Activated CD4-positive, alpha-beta T cell treated with anti-CD3 and anti-CD28 coated beads, Interleukin-2, amount 10 ng/mL, durations not matched to agents 7 days and 5 days (primary cell): ENCODE measurements around the gene KIAA1958. TPM values are rescaled to one million over a fixed set of nuclear protein-coding genes. Genes with fewer than 3 reads are reported as not detected.

Experiments
- CTCF ChIA-PET: fragments of 350-600 bp; sonication (Branson Sonifier 250); formaldehyde crosslinking; loops from one replicate; lab custom pipeline; 2021; ENCODE audit warnings: antibody characterized with exemption; lab: Charles Lee
- POLR2A ChIA-PET: fragments of 350-600 bp; sonication (Branson Sonifier 250); formaldehyde crosslinking; loops from one replicate; lab custom pipeline; 2021; ENCODE audit warnings: antibody characterized with exemption; lab: Charles Lee
- DNase-seq: peaks from one replicate; pipeline ENCODE4 v3.0.0-alpha.2; 2020
- H3K27ac Mint-ChIP-seq: one replicate; pipeline ENCODE4 v1.8.0; 2021; ENCODE audit warnings: mild to moderate bottlenecking, moderate library complexity, mixed read lengths
- H3K27me3 Mint-ChIP-seq: one replicate; pipeline ENCODE4 v1.8.0; 2021; ENCODE audit warnings: mixed read lengths
- H3K36me3 Mint-ChIP-seq: one replicate; pipeline ENCODE4 v1.8.0; 2021; ENCODE audit warnings: low read depth, mixed read lengths
- H3K4me1 Mint-ChIP-seq: one replicate; pipeline ENCODE4 v1.8.0; 2021; ENCODE audit warnings: mixed read lengths
- H3K4me3 Mint-ChIP-seq: one replicate; pipeline ENCODE4 v1.8.0; 2021; ENCODE audit warnings: mild to moderate bottlenecking, moderate library complexity, mixed read lengths
- H3K9me3 Mint-ChIP-seq: one replicate; pipeline ENCODE4 v1.8.0; 2021; ENCODE audit warnings: mixed read lengths
- total RNA-seq, 2 experiments: library from RNA; stranded (reverse); gene quantifications; one replicate each; pipeline ENCODE4 v1.2.3, GENCODE V29; 2021

Gene KIAA1958
- total RNA-seq, 2 experiments from 2014 or later = 6.5 to 6.8 TPM

- DNase-seq = no peak
- Mint-ChIP-seq H3K9me3 (no peaks in the 10 kb centered on the region), H3K27ac (no peak overlapping the region), H3K27me3 (no peaks in the 10 kb centered on the region), H3K4me1 (no peaks in the 10 kb centered on the region), H3K4me3 (no peak overlapping the region), H3K36me3 (no peaks in the 10 kb centered on the region)
- ChIA-PET POLR2A (no interaction called here), CTCF (no interaction called here)
Observed at GRCh38 chr9:112631313-112632070, 144.9 kb downstream of the KIAA1958 start.

- Mint-ChIP-seq H3K4me1 (no peaks in the 10 kb centered on the region), H3K4me3 (no peak overlapping the region), H3K9me3 (peaks cover 17% of the 10 kb centered on the region), H3K27ac (no peak overlapping the region), H3K36me3 (peaks cover 3% of the 10 kb centered on the region), H3K27me3 (no peaks in the 10 kb centered on the region)
- CTCF ChIA-PET = no interaction called here
- POLR2A ChIA-PET = no interaction called here
- DNase-seq = no peak
Observed at GRCh38 chr9:112640311-112640710, 153.7 kb downstream of the KIAA1958 start.

GRCh38 chr9:112642126-112642525 lies 155.5 kb downstream of the KIAA1958 start:
- no peaks in the 10 kb centered on the region for H3K4me1 Mint-ChIP-seq
- H3K27me3 Mint-ChIP-seq = no peaks in the 10 kb centered on the region
- peaks cover 11% of the 10 kb centered on the region for H3K36me3 Mint-ChIP-seq
- no peak overlapping the region for H3K27ac Mint-ChIP-seq
- POLR2A ChIA-PET = no interaction called here
- CTCF ChIA-PET = interaction anchor here (0.7 kb wide), 1 partner anchor 123 kb away, joined by 3 read pairs; no protein-coding TSS in a partner anchor
- no peak overlapping the region for H3K4me3 Mint-ChIP-seq
- H3K9me3 Mint-ChIP-seq = peaks cover 24% of the 10 kb centered on the region
- DNase-seq = no peak

- Mint-ChIP-seq H3K4me1 (no peaks in the 10 kb centered on the region), H3K9me3 (peaks cover 31% of the 10 kb centered on the region), H3K27me3 (no peaks in the 10 kb centered on the region), H3K36me3 (peaks cover 14% of the 10 kb centered on the region), H3K27ac (no peak overlapping the region), H3K4me3 (no peak overlapping the region)
- POLR2A ChIA-PET = no interaction called here
- CTCF ChIA-PET = no interaction called here
- no peak for DNase-seq
Observed at GRCh38 chr9:112647596-112647995, 161.0 kb downstream of the KIAA1958 start.

- POLR2A ChIA-PET = no interaction called here
- no peaks in the 10 kb centered on the region for H3K4me1 Mint-ChIP-seq
- H3K4me3 Mint-ChIP-seq = no peak overlapping the region
- H3K9me3 Mint-ChIP-seq = peaks cover 29% of the 10 kb centered on the region
- H3K27ac Mint-ChIP-seq = no peak overlapping the region
- H3K36me3 Mint-ChIP-seq = peaks cover 14% of the 10 kb centered on the region
- CTCF ChIA-PET = interaction anchor here (0.6 kb wide), 1 partner anchor 209 kb away, joined by 3 read pairs; no protein-coding TSS in a partner anchor
- no peaks in the 10 kb centered on the region for H3K27me3 Mint-ChIP-seq
- DNase-seq = no peak
Observed at GRCh38 chr9:112648624-112649023, 162.0 kb downstream of the KIAA1958 start.

- Mint-ChIP-seq H3K4me1 (no peaks in the 10 kb centered on the region), H3K36me3 (no peaks in the 10 kb centered on the region), H3K27me3 (no peaks in the 10 kb centered on the region), H3K27ac (no peak overlapping the region), H3K4me3 (no peak overlapping the region), H3K9me3 (peaks cover 8% of the 10 kb centered on the region)
- ChIA-PET CTCF (no interaction called here), POLR2A (no interaction called here)
- no peak for DNase-seq
Observed at GRCh38 chr9:112654282-112654681, 167.7 kb downstream of the KIAA1958 start.

GRCh38 chr9:112655668-112656067 lies 169.0 kb downstream of the KIAA1958 start:
- H3K4me1 Mint-ChIP-seq = no peaks in the 10 kb centered on the region
- peaks cover 1% of the 10 kb centered on the region for H3K9me3 Mint-ChIP-seq
- H3K4me3 Mint-ChIP-seq = no peak overlapping the region
- CTCF ChIA-PET = no interaction called here
- H3K36me3 Mint-ChIP-seq = no peaks in the 10 kb centered on the region
- no peak for DNase-seq
- no peaks in the 10 kb centered on the region for H3K27me3 Mint-ChIP-seq
- POLR2A ChIA-PET = no interaction called here
- no peak overlapping the region for H3K27ac Mint-ChIP-seq

- POLR2A ChIA-PET = no interaction called here
- DNase-seq = no peak
- H3K4me3 Mint-ChIP-seq = no peak overlapping the region
- H3K9me3 Mint-ChIP-seq = no peaks in the 10 kb centered on the region
- CTCF ChIA-PET = no interaction called here
- no peak overlapping the region for H3K27ac Mint-ChIP-seq
- no peaks in the 10 kb centered on the region for H3K27me3 Mint-ChIP-seq
- no peaks in the 10 kb centered on the region for H3K4me1 Mint-ChIP-seq
- no peaks in the 10 kb centered on the region for H3K36me3 Mint-ChIP-seq
Observed at GRCh38 chr9:112659906-112660305, 173.3 kb downstream of the KIAA1958 start.

- no peak overlapping the region for H3K4me3 Mint-ChIP-seq
- H3K27me3 Mint-ChIP-seq = no peaks in the 10 kb centered on the region
- no peaks in the 10 kb centered on the region for H3K4me1 Mint-ChIP-seq
- ChIA-PET POLR2A (no interaction called here), CTCF (interaction anchor here (0.6 to 1.4 kb wide), 3 partner anchors 62 to 1182 kb away, joined by 3 to 5 read pairs (median 3); no protein-coding TSS in a partner anchor)
- no peak for DNase-seq
- no peak overlapping the region for H3K27ac Mint-ChIP-seq
- H3K9me3 Mint-ChIP-seq = no peaks in the 10 kb centered on the region
- no peaks in the 10 kb centered on the region for H3K36me3 Mint-ChIP-seq
Observed at GRCh38 chr9:112663681-112664080, 177.1 kb downstream of the KIAA1958 start.

- Mint-ChIP-seq H3K27me3 (no peaks in the 10 kb centered on the region), H3K4me1 (no peaks in the 10 kb centered on the region), H3K27ac (no peak overlapping the region), H3K9me3 (no peaks in the 10 kb centered on the region), H3K36me3 (no peaks in the 10 kb centered on the region), H3K4me3 (no peak overlapping the region)
- ChIA-PET CTCF (interaction anchor here (1.1 kb wide), 1 partner anchor 11 kb away, joined by 4 read pairs; no protein-coding TSS in a partner anchor), POLR2A (no interaction called here)
- DNase-seq = no peak
Observed at GRCh38 chr9:112664531-112664930, 177.9 kb downstream of the KIAA1958 start.

GRCh38 chr9:112665347-112665746 lies 178.7 kb downstream of the KIAA1958 start:
- no peak for DNase-seq
- Mint-ChIP-seq H3K9me3 (no peaks in the 10 kb centered on the region), H3K4me3 (no peak overlapping the region), H3K4me1 (no peaks in the 10 kb centered on the region), H3K36me3 (no peaks in the 10 kb centered on the region), H3K27ac (no peak overlapping the region), H3K27me3 (no peaks in the 10 kb centered on the region)
- ChIA-PET CTCF (no interaction called here), POLR2A (no interaction called here)

GRCh38 chr9:112669326-112669725 lies 182.7 kb downstream of the KIAA1958 start:
- POLR2A ChIA-PET = no interaction called here
- H3K4me1 Mint-ChIP-seq = no peaks in the 10 kb centered on the region

GRCh38 chr9:112670991-112671625 lies 184.5 kb downstream of the KIAA1958 start:
- DNase-seq = no peak
- H3K9me3 Mint-ChIP-seq = no peaks in the 10 kb centered on the region
- ChIA-PET CTCF (no interaction called here), POLR2A (no interaction called here)
- H3K27me3 Mint-ChIP-seq = no peaks in the 10 kb centered on the region
- H3K4me1 Mint-ChIP-seq = no peaks in the 10 kb centered on the region
- H3K36me3 Mint-ChIP-seq = no peaks in the 10 kb centered on the region
- no peak overlapping the region for H3K4me3 Mint-ChIP-seq
- H3K27ac Mint-ChIP-seq = no peak overlapping the region

More at GRCh38 chr9:112669326-112669725, 182.7 kb downstream of the KIAA1958 start:
- Mint-ChIP-seq H3K27me3 (no peaks in the 10 kb centered on the region), H3K36me3 (no peaks in the 10 kb centered on the region), H3K27ac (no peak overlapping the region), H3K9me3 (no peaks in the 10 kb centered on the region), H3K4me3 (no peak overlapping the region)
- no peak for DNase-seq
- CTCF ChIA-PET = no interaction called here
